DMS79 treated with DMSO at 0.1 percent for 48 hours (cell line): Measurements from ENCODE around the gene ZNF280B.

Source experiments
- DNase-seq: peaks from one replicate; lab custom pipeline; 2025; lab: John Stamatoyannopoulos, UW

ZNF280B gene

GRCh38 chr22:22508274-22509176 is at the start of gene ZNF280B:
ZNF280B (minus strand) TSS chr22:22508742; CDS start chr22:22489398, 19,344 bp downstream.
- no peak for DNase-seq

GRCh38 chr22:22556995-22557925 is 48.7 kb upstream of the ZNF280B start:
- DNase-seq = no peak

- no peak for DNase-seq
These were observed 48.0 kb upstream of the ZNF280B start for GRCh38 chr22:22556578-22556977.

- DNase-seq = no peak
These were observed 47.1 kb upstream of the ZNF280B start for GRCh38 chr22:22555596-22555995.

GRCh38 chr22:22554587-22555284 is 46.2 kb upstream of the ZNF280B start:
- no peak for DNase-seq

- no peak for DNase-seq
These were observed 45.4 kb upstream of the ZNF280B start for GRCh38 chr22:22553735-22554586.

GRCh38 chr22:22553141-22553540 is 44.6 kb upstream of the ZNF280B start:
- DNase-seq = no peak

GRCh38 chr22:22552630-22553029 is 44.1 kb upstream of the ZNF280B start:
- no peak for DNase-seq

- no peak for DNase-seq
These were observed 42.4 kb upstream of the ZNF280B start for GRCh38 chr22:22550789-22551434.

GRCh38 chr22:22548910-22549309 is 40.4 kb upstream of the ZNF280B start:
- DNase-seq = no peak

GRCh38 chr22:22548317-22548716 is 39.8 kb upstream of the ZNF280B start:
- no peak for DNase-seq

GRCh38 chr22:22547692-22548300 is 39.3 kb upstream of the ZNF280B start:
- no peak for DNase-seq

- DNase-seq = no peak
These were observed 38.7 kb upstream of the ZNF280B start for GRCh38 chr22:22547226-22547625.

- no peak for DNase-seq
These were observed 37.9 kb upstream of the ZNF280B start for GRCh38 chr22:22546490-22546889.

- DNase-seq = no peak
These were observed 36.5 kb upstream of the ZNF280B start for GRCh38 chr22:22545084-22545483.

GRCh38 chr22:22538226-22538989 is 29.9 kb upstream of the ZNF280B start:
- no peak for DNase-seq

- no peak for DNase-seq
These were observed 28.4 kb upstream of the ZNF280B start for GRCh38 chr22:22536916-22537315.

GRCh38 chr22:22536515-22536914 is 28.0 kb upstream of the ZNF280B start:
- DNase-seq = no peak

GRCh38 chr22:22535662-22536061 is 27.1 kb upstream of the ZNF280B start:
- DNase-seq = no peak
